Ovary (tissue), 3 donors: ENCODE results near the gene SLAIN2.

Experiments
- CTCF ChIP-seq, 3 donors: fragments of 450-650 bp in 2 of 3; fragments of 200-600 bp in 1 of 3; IDR thresholded peaks; one replicate each; pipeline versions ENCODE4 v1.5.1 to v1.8.0; 2016 to 2022; ENCODE audit warnings: antibody characterized with exemption in 3 of 3, mild to moderate bottlenecking in 1 of 3
- EP300 ChIP-seq: sonication (generic); formaldehyde crosslinking; IDR thresholded peaks from one replicate; pipeline ENCODE4 v1.6.1; 2017; ENCODE audit warnings: antibody characterized with exemption
- POLR2A ChIP-seq: fragments of 450-650 bp; IDR thresholded peaks from one replicate; pipeline ENCODE4 v1.6.1; 2017; ENCODE audit warnings: antibody characterized with exemption, mild to moderate bottlenecking, moderate library complexity
- donor health status: DM: no; HTN: no; CAD: no.

GRCh38 chr4:48375651-48376304 is 34.4 kb downstream of the SLAIN2 start:
- no peak for TF ChIP-seq CTCF (IDR thresholded peaks at IDR 0.05)
- TF ChIP-seq POLR2A, result no peak
- TF ChIP-seq EP300, result no peak
